GM12801 (cell line): Measurements from ENCODE around the gene MFNG.

Experiments used
- CTCF ChIP-seq: IDR thresholded peaks from one replicate; pipeline ENCODE4 v1.5.1; 2011; ENCODE audit warnings: control low read depth; ENCODE audit not compliant: insufficient read length; ENCODE audit errors: extremely low read depth

The MFNG gene

GRCh38 chr22:37454857-37455686 lies 31.1 kb downstream of the MFNG start:
- no peak for TF ChIP-seq CTCF

GRCh38 chr22:37453696-37454095 lies 32.5 kb downstream of the MFNG start:
- no peak for TF ChIP-seq CTCF

- no peak for TF ChIP-seq CTCF
Observed at GRCh38 chr22:37451218-37451617, 35.0 kb downstream of the MFNG start.

- TF ChIP-seq CTCF: no peak
Observed at GRCh38 chr22:37449331-37450001, 36.7 kb downstream of the MFNG start.

GRCh38 chr22:37448516-37449127 lies 37.6 kb downstream of the MFNG start:
- TF ChIP-seq CTCF: no peak

- TF ChIP-seq CTCF: no peak
Observed at GRCh38 chr22:37445501-37445900, 40.7 kb downstream of the MFNG start.

GRCh38 chr22:37443977-37444376 lies 42.2 kb downstream of the MFNG start:
- no peak for TF ChIP-seq CTCF
